ENCODE results near the gene S100A4. TPM values are rescaled to one million over a fixed set of nuclear protein-coding genes. Genes with fewer than 3 reads are reported as not detected.
A peak's percentile ranks its signal among the peaks of the same experiment; 100 is the strongest.

Gene S100A4
- total RNA-seq, 1 donor from 2014 or later = 690 TPM

GRCh38 chr1:153532769-153533599 is 12.6 kb downstream of the S100A4 start:
- Histone ChIP-seq H3K9me3 (no peaks in the 10 kb centered on the region), H3K27ac (peak overlapping the region; percentile 98 to 100), H3K27me3 (no peaks in the 10 kb centered on the region), H3K4me1 (peaks cover 5 to 27% of the 10 kb centered on the region in 2 donors), H3K4me3 (peak overlapping the region; percentile 70 to 95), H3K36me3 (no peaks in the 10 kb centered on the region)
- TF ChIP-seq, protein P1, sequence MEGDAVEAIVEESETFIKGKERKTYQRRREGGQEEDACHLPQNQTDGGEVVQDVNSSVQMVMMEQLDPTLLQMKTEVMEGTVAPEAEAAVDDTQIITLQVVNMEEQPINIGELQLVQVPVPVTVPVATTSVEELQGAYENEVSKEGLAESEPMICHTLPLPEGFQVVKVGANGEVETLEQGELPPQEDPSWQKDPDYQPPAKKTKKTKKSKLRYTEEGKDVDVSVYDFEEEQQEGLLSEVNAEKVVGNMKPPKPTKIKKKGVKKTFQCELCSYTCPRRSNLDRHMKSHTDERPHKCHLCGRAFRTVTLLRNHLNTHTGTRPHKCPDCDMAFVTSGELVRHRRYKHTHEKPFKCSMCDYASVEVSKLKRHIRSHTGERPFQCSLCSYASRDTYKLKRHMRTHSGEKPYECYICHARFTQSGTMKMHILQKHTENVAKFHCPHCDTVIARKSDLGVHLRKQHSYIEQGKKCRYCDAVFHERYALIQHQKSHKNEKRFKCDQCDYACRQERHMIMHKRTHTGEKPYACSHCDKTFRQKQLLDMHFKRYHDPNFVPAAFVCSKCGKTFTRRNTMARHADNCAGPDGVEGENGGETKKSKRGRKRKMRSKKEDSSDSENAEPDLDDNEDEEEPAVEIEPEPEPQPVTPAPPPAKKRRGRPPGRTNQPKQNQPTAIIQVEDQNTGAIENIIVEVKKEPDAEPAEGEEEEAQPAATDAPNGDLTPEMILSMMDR (IDR thresholded peaks at IDR 0.05) = peak; percentile 94 to 96 (median 96)
- intact Hi-C loops (cut with DNase I) = loop anchor here (1.0 to 10.0 kb wide), 5 partner anchors 16 to 242 kb away; partner anchors contain the start of genes S100A14, S100A3 and SLC27A3
- peak; percentile 65 to 95 for DNase-seq (ENCODE audit: low spot score in 2 of 2)

- DNase-seq (ENCODE audit: low spot score in 2 of 2) = no peak
- no peak overlapping the region for H3K4me3 ChIP-seq
- H3K9me3 ChIP-seq = no peaks in the 10 kb centered on the region
- peaks cover 5 to 27% of the 10 kb centered on the region in 2 donors for H3K4me1 ChIP-seq
- no peaks in the 10 kb centered on the region for H3K27me3 ChIP-seq
- TF ChIP-seq, protein P1 (IDR thresholded peaks at IDR 0.05) = no peak
- H3K27ac ChIP-seq = peak overlapping the region; percentile 98 to 100
- intact Hi-C loops (cut with DNase I) = loop anchor here (2.0 to 10.0 kb wide), 3 partner anchors 21 to 243 kb away; partner anchors contain the start of genes S100A14 and SLC27A3
- no peaks in the 10 kb centered on the region for H3K36me3 ChIP-seq
These were observed 13.4 kb downstream of the S100A4 start for GRCh38 chr1:153532181-153532580.

GRCh38 chr1:153531638-153532037 is 14.0 kb downstream of the S100A4 start:
- no peaks in the 10 kb centered on the region for H3K27me3 ChIP-seq
- H3K36me3 ChIP-seq = no peaks in the 10 kb centered on the region
- H3K4me3 ChIP-seq = no peak overlapping the region
- no peak for DNase-seq (ENCODE audit: low spot score in 2 of 2)
- H3K9me3 ChIP-seq = no peaks in the 10 kb centered on the region
- peak overlapping the region; percentile 98 to 100 for H3K27ac ChIP-seq
- intact Hi-C loops (cut with DNase I) = loop anchor here (2.0 to 10.0 kb wide), 3 partner anchors 21 to 243 kb away; partner anchors contain the start of genes S100A14 and SLC27A3
- TF ChIP-seq, protein P1 (IDR thresholded peaks at IDR 0.05) = no peak
- H3K4me1 ChIP-seq = peaks cover 5 to 24% of the 10 kb centered on the region in 2 donors

- Histone ChIP-seq H3K27ac (peak overlapping the region; percentile 49), H3K4me1 (peaks cover 2 to 14% of the 10 kb centered on the region in 2 donors)
- DNase-seq (ENCODE audit: low spot score in 2 of 2) = no peak
These were observed 17.9 kb downstream of the S100A4 start for GRCh38 chr1:153527683-153528040.

DNA sequence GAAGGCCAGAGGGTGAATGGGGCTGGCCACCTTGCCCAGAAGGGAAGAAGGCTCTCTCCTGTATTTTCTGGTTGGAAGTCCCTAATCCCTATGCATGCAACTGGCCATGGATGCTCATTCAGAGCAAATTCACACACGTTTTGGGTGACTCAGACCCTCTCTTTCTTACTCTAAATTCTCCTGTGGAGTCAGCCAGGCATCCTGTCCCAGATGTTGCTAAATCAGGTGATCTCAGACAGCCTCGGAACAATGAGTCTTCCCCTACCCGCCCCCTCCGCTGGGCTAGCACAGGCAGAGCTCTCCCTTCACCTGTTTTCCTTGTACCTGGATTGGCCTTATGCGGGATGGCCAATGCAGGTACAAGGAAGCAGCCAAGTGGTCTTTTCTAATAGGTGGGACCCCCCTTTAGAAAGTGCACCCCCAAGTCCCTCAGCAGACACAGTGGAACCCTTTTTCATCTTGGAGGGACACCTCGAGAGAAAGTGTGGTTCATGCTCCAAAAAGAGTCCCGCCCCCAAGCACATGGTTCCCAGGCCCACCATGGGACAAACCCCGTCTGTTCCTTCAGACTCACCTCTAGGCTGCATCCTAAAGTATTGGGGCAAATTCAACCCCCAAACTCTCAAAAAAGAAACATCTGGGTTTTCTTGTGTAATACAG is 18.5 kb downstream of the S100A4 start:
- no peaks in the 10 kb centered on the region for H3K9me3 ChIP-seq
- H3K27ac ChIP-seq = peak overlapping the region; percentile 49
- no peaks in the 10 kb centered on the region for H3K36me3 ChIP-seq
- DNase-seq (ENCODE audit: low spot score in 2 of 2) = no peak
- H3K4me3 ChIP-seq = no peak overlapping the region
- TF ChIP-seq, protein P1 (IDR thresholded peaks at IDR 0.05) = no peak
- intact Hi-C loops (cut with DNase I) = no loop called here
- H3K4me1 ChIP-seq = peaks cover 0 to 10% of the 10 kb centered on the region in 2 donors
- no peaks in the 10 kb centered on the region for H3K27me3 ChIP-seq

More at GRCh38 chr1:153527683-153528040, 17.9 kb downstream of the S100A4 start:
- Histone ChIP-seq H3K4me3 (no peak overlapping the region), H3K27me3 (no peaks in the 10 kb centered on the region), H3K9me3 (no peaks in the 10 kb centered on the region), H3K36me3 (no peaks in the 10 kb centered on the region)
- intact Hi-C loops (cut with DNase I) = no loop called here
- TF ChIP-seq, protein P1 (IDR thresholded peaks at IDR 0.05) = no peak

Measured in ascending aorta (tissue), 2 donors.